ENCODE measurements around the gene PKNOX2. TPM values are rescaled to one million over a fixed set of nuclear protein-coding genes. Genes with fewer than 3 reads are reported as not detected.

PKNOX2 gene
- total and polyA plus RNA-seq, 10 of the 15 experiments (the other 5 are each of a cell fraction or from before 2014, with no cell fraction given) = not detected

DNA sequence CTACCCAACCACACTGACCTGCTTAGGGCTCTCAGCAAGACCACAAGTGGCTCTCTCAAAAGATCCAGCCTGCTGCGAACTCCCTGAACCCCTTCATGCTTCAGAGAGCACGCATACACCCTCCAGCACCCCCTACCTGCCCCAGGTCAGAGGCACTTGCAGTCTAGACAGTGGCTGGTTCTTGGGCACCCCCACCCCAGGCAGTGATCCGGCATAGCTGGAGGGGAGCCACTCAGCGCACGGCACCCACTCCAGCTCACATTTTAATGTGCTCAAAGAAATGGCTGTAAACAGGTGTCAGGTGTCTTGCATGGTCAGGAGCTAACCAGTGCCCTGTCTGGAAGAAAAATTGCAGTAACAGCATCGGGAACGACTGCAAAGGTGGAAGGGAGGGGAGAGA, 140.8 kb downstream of the PKNOX2 start (continued):
- TF ChIP-seq, protein P1, sequence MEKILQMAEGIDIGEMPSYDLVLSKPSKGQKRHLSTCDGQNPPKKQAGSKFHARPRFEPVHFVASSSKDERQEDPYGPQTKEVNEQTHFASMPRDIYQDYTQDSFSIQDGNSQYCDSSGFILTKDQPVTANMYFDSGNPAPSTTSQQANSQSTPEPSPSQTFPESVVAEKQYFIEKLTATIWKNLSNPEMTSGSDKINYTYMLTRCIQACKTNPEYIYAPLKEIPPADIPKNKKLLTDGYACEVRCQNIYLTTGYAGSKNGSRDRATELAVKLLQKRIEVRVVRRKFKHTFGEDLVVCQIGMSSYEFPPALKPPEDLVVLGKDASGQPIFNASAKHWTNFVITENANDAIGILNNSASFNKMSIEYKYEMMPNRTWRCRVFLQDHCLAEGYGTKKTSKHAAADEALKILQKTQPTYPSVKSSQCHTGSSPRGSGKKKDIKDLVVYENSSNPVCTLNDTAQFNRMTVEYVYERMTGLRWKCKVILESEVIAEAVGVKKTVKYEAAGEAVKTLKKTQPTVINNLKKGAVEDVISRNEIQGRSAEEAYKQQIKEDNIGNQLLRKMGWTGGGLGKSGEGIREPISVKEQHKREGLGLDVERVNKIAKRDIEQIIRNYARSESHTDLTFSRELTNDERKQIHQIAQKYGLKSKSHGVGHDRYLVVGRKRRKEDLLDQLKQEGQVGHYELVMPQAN (conservative IDR thresholded peaks at IDR 0.05) = no peak

DNA sequence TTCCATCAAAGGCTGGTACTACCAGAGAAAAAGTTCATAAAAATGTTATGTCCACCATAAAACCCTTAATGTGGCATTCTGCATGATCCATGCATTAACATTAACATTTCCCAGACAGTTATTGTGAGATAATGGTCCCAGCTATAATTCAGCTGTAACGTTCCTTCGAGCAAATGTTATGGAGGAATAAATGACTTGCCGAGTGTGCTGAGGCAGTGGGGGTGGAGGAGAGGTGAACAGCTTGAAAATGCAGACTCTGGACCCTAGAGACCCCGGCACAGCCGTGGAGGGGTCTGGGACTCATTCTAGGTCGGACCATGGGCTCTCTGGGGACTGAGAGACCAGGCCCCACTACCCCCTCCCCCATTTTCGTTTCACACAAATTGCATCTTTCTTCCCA, 141.9 kb downstream of the PKNOX2 start:
- H3K9me3 ChIP-seq (replicated peaks; ENCODE audit: control insufficient read depth, insufficient read depth, low read length) = no peaks in the 10 kb centered on the region
- SMC1A ChIA-PET (ENCODE audit: uncharacterized antibody, unreplicated experiment) = no interaction called here
- H3K79me2 ChIP-seq (ENCODE audit: control insufficient read depth, insufficient read depth, low read length) = no peaks in the 10 kb centered on the region
- H3K27me3 ChIP-seq (replicated peaks in 1 of 2; ENCODE audit: control insufficient read depth in 2 of 2, insufficient read depth in 2 of 2, low read length in 1 of 2) = peaks cover 0 to under 1% of the 10 kb centered on the region in 2 experiments; a peak in 2 of 4 replicates
- no peak overlapping the region for H2AFZ ChIP-seq (ENCODE audit: control insufficient read depth, low read depth, low read length)
- no peak overlapping the region for H3K4me2 ChIP-seq (ENCODE audit: control insufficient read depth, insufficient read depth)
- no peaks in the 10 kb centered on the region for H4K20me1 ChIP-seq (ENCODE audit: control insufficient read depth, insufficient read depth)
- no peak overlapping the region for H3K9ac ChIP-seq (ENCODE audit: control insufficient read depth, insufficient read depth, low read length)
- ATAC-seq (no peak), DNase-seq (ENCODE audit: low read depth, low spot score) (no peak), FAIRE-seq (no peak)
- no peak overlapping the region for H3K27ac ChIP-seq (ENCODE audit: control insufficient read depth, insufficient read depth)
- intact Hi-C loops (cut with micrococcal nuclease; ENCODE audit: unreplicated experiment) (no loop called here), in situ Hi-C loops (cut with MboI) (no loop called here)
- WGBS (ENCODE audit: insufficient coverage, insufficient replicate concordance, low lambda C conversion rate, missing lambda C conversion rate) = 7% methylated on average over 7 of the region's 7 CpGs
- POLR2A ChIA-PET = no interaction called here
- RAD21 ChIA-PET (ENCODE audit: unreplicated experiment) = no interaction called here
- no peaks in the 10 kb centered on the region for H3K4me1 ChIP-seq (ENCODE audit: control insufficient read depth, insufficient read depth, low read length)
- CTCF ChIA-PET = interaction anchor here (1.1 kb wide), 1 partner anchor 378 kb away, joined by 3 read pairs; no protein-coding TSS in a partner anchor
- no peak for TF ChIP-seq SMC3 (IDR thresholded peaks at IDR 0.05; ENCODE audit: borderline replicate concordance, low read length)
- TF ChIP-seq NFYB (IDR thresholded peaks at IDR 0.05; ENCODE audit: insufficient read depth, low read depth, low read length) = no peak
- no peak for TF ChIP-seq TCF7 (IDR thresholded peaks at IDR 0.05; ENCODE audit: borderline replicate concordance)
- TF ChIP-seq ZZZ3 (IDR thresholded peaks at IDR 0.05; ENCODE audit: control insufficient read depth, insufficient read length, low read depth) = no peak
- no peak for TF ChIP-seq PAX8 (IDR thresholded peaks at IDR 0.05)
- no peak for TF ChIP-seq SMARCA5 (IDR thresholded peaks at IDR 0.05)
- no peak for TF ChIP-seq RAD51 (IDR thresholded peaks at IDR 0.05)
- no peak for TF ChIP-seq POLR2AphosphoS2 (IDR thresholded peaks at IDR 0.05; ENCODE audit: low read depth, low read length)
- TF ChIP-seq TARDBP (IDR thresholded peaks at IDR 0.05; ENCODE audit: borderline replicate concordance) = no peak
- BruUV-seq (replicated peaks) = no TSS peak
- no peak overlapping the region for H3K4me3 ChIP-seq
- H3K36me3 ChIP-seq (ENCODE audit: control insufficient read depth in 2 of 2, insufficient read depth in 2 of 2, low read length in 1 of 2) = no peaks in the 10 kb centered on the region

Measured in GM12878 (cell line).